Fibroblast of the aortic adventitia (primary cell): ENCODE results near the gene THAP9. TPM values are rescaled to one million over a fixed set of nuclear protein-coding genes. Genes with fewer than 3 reads are reported as not detected.

Experiments used
- DNase-seq: peaks from one replicate; pipeline ENCODE4 v3.0.0-alpha.2; 2010; ENCODE audit warnings: low read depth
- H3K4me3 ChIP-seq: 2 replicates; pipeline ENCODE4 v1.5.1; 2011; ENCODE audit warnings: low read depth, mild to moderate bottlenecking, control low read depth, low read length, moderate library complexity
- CTCF ChIP-seq: IDR thresholded peaks from 2 replicates; pipeline ENCODE4 v1.5.1; 2011; ENCODE audit warnings: mild to moderate bottlenecking, low read length, control low read depth, inconsistent platforms; ENCODE audit not compliant: insufficient read depth
- total RNA-seq: library from RNA; depleted of rRNA; stranded (reverse); fragments of >200 nt; gene quantifications from 2 replicates; pipeline ENCODE4 v1.2.3, GENCODE V29; 2012; ENCODE audit warnings: low replicate concordance

The THAP9 gene
- total RNA-seq, 1 donor = 7.1 TPM

GRCh38 chr4:82896755-82897154 is 3.8 kb upstream of the THAP9 start:
- no peak for TF ChIP-seq CTCF
- no peak for DNase-seq
- H3K4me3 ChIP-seq = no peak overlapping the region

DNA sequence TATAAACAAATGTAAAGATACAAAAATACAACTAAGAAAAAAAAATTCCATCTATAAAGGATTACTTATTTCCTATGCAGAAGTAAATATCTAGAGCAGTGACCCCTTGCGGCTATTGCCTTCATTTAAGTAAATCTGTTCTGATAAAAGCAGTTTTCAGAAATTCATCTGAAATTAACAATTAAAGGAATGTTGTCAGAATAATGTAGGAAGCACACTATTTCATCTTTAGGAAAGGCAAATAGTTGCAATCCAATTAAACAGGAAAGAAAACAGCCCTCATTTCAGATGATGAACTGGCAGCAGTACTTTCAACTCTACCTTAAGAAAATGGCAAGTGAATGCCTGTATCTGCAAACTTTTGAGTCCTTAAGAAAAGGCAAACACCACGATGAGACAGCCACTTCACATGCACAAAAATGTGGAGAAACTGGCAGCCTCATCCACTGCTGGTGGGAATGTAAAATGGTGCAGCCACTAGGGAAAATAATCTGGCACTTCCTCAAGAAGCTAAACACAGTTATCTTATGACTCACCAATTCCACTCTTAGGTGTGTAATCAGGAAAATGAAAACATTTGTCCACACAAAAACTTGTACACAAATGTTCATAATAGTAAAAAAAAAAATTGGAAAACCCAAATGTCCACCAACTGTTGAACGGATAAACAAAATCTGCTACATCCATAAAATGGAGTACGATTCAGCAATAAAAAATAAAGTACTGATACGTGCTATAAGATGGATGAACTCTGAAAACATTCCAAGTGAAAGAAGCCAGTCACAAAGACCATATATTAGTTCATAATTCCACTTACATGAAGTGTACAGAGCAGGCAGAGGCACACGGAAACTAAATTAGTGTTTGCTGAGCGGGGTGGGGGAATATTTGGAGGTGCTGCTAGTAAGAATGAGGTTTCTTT is 2.0 kb upstream of the THAP9 start:
- DNase-seq = peak; percentile 96
- peak; percentile 38 for TF ChIP-seq CTCF
- H3K4me3 ChIP-seq = peak overlapping the region; percentile 77

- DNase-seq = peak; percentile 36
- H3K4me3 ChIP-seq = peak overlapping the region; percentile 77
- no peak for TF ChIP-seq CTCF
These were observed 1.0 kb upstream of the THAP9 start for GRCh38 chr4:82899374-82900065.

GRCh38 chr4:82900066-82900410 is 497 bp upstream of the THAP9 start:
- peak overlapping the region; percentile 77 for H3K4me3 ChIP-seq
- no peak for DNase-seq
- TF ChIP-seq CTCF = no peak

DNA sequence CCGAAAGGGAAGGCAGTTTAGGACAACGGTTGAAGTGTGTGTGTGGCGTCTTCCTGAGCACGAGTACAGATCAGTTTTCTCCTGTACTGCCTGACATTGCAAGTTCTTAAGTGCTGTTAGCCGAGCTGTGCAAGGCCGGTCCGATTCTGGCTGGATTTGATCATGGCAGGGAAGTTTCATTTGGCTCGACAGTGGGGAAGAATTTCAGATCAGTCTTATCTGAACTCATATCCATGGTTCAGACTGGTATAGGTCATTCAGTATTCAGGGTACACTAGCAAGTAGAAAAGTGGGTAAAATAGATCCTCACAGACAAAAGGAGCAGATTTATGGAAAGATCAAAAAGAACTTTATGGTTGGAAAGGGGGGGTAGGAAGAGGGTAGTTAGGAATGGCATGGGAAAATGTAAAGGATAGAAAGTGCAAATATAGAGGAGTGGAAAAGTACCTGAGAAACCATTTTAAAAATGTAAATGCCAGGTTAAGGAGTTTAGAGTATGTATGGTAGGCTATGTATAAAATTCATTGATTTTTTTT is 716 bp downstream of the THAP9 start:
- TF ChIP-seq CTCF = no peak
- DNase-seq = no peak
- peak overlapping the region; percentile 89 for H3K4me3 ChIP-seq

GRCh38 chr4:82903737-82904136 is 3.2 kb downstream of the THAP9 start:
- no peak for DNase-seq
- H3K4me3 ChIP-seq = no peak overlapping the region
- no peak for TF ChIP-seq CTCF
